GM18520 (cell line): ENCODE measurements around the gene CDK5RAP3.

ENCODE experiments used
- ATAC-seq: cut with Tn5 transposase; IDR thresholded peaks from one replicate; pipeline ENCODE4 v1.9.1; 2021; ENCODE audit not compliant: unreplicated experiment

The CDK5RAP3 gene

GRCh38 chr17:47948706-47949196 lies 22.2 kb upstream of the CDK5RAP3 start:
- ATAC-seq: no peak

DNA sequence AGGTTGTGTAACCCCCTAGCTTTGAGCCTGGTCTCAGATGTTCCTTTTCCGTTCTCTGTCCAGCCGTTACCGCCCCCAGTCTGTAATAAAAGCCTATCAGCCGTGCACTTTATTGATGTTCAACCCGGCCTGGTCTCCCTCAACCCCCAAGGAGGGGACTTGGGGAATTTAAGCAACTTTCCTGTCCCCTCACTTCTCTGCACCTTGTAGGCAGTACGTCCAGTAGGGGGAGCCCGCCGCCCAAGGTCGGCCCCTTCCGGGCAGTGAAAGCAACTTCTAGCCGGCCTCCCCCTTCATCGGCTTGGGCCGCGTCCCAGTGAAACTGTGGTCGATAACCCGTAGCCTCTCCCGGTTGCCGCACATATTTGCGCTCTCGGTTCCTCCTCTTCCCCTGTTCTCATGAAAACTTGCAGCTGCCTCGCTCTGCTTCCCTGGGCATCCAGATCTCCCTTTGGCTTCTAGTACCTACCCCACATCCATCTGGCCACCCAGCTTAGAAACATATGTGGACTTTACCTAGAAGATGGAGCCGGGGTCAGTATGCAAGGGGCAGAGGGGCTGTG lies 21.6 kb upstream of the CDK5RAP3 start:
- no peak for ATAC-seq

DNA sequence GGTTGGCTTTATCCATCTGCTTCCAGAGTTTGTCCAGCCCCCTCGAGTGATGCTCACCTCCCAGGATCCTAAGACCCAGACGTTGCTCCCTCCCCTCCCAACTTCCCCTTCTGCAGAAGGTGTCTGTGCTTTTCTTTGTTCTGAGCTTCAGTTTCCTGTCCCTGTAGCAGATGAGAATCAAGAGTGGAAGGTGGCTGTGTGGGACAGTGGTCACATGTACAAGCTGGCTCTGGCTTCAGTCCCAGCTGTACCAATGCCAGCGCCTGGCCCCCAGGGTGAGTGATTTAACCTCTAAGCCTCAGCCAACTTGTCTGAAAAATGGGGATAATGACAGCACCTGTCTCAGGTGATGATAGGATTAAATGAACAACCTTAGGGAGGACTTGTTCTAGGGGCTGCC lies 21.0 kb upstream of the CDK5RAP3 start:
- ATAC-seq: no peak

DNA sequence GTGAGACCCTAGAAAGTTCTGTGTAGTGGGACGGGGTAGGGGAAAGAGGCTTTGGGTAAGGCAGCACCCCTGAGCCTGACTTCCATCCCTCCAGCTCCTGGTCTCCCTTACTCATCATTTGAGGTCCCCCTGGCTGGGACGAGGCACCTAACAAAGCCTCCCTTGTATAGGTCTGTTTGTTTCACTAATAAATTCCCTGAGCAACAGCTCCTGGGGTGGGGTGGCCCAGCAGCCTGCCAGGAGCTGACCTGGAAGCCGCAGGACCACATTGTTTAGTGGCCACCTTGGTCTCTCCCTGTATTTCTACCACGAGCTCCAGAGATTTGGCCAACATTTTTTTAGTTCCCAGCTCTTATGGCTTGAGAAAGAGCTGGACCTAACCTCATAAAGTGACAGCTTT lies 20.5 kb upstream of the CDK5RAP3 start:
- no peak for ATAC-seq

- ATAC-seq: no peak
Measured at GRCh38 chr17:47952171-47953021, 18.5 kb upstream of the CDK5RAP3 start.

- ATAC-seq: no peak
Measured at GRCh38 chr17:47953909-47954308, 17.0 kb upstream of the CDK5RAP3 start.

GRCh38 chr17:47955497-47956461 lies 15.1 kb upstream of the CDK5RAP3 start:
- ATAC-seq: no peak

- no peak for ATAC-seq
Measured at GRCh38 chr17:47956791-47957590, 13.9 kb upstream of the CDK5RAP3 start.

DNA sequence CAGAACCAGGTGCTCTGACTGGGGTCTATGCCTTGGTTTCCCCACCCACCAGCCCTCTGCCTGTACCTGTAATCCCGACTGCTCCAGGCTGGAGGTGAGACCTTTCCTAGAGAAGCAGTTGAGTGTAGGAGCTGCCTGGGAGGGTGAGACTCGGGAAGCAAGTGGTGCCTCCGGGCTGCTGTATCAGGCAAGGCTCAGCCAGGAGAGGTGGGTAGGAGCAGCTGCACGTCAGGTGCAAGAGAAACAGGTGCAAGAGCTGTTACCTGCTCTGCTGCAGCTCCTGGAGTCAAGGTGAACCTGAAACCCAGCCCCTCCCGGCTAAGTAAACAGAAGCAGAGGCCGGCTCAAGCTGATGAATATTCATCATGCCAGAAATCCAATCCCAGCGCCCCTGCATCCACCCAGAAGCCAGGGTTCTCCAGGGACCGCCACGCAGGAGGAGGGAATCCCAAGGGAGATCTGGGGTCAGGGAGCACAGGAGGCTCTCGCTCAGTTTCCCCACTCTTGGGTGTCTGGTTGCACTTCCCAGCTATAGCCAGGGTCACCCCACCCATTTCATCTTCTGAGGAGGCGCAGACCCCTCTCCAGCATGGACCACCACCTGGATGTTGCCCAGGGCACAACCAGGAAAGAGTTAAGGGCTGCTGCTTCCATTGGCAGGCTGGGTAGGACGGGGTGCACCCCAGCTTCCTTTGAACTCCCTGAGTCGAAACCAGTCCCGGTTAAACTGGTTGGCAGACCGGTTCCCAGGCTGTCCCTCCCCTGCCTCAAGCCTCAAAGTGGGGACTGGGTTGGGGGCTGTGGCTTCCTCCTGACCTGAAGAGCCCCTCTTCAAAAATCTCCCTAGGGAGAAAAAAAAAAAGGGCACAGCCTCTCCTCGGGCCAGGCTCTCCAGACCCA lies 13.1 kb upstream of the CDK5RAP3 start, which contains the start of gene PRR15L:
TSS of gene PRR15L (minus strand) at position 293 of the 900 bp plus-strand sequence. CDS start 4,649 bp downstream, outside the sequence.
- ATAC-seq: no peak

DNA sequence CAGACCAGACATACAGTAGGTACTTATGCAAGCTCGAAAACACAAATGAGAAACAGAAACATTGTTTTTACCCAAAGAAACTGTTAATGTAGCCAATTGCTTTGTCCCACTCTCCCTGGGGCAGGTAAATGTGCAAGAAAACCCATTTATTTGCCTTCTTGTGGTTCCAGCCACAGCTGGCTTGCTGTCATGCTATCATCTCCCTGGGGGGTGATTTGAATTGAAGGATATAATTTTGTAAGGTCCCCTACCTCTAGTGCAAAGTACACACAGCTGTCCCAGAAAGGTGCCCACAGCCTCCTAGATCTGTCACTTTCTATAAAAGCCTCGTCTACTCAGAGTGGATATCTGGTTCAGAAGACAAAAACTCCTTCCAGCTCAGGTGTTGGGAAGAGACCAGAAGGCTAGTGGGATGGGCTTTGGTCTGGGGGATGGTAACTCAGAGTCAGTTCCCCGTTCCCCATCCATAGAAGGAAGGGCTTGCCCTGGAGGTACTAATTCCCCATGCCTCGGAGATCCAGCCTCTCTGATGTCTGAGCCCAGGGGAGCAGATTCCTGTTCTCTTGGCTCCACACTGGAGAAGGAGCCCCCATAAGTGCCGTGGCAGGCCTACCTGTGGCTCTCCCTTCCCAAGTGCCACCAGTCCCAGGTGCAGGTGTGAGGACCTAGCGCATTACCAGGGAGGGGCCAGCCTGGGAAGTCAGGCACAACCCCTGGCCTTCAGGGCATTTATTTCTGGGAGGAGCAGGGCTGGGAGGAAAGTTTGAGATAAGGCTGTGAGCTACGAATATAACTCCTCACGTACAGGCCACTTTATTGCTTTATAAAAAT lies 10.9 kb upstream of the CDK5RAP3 start:
- no peak for ATAC-seq

DNA sequence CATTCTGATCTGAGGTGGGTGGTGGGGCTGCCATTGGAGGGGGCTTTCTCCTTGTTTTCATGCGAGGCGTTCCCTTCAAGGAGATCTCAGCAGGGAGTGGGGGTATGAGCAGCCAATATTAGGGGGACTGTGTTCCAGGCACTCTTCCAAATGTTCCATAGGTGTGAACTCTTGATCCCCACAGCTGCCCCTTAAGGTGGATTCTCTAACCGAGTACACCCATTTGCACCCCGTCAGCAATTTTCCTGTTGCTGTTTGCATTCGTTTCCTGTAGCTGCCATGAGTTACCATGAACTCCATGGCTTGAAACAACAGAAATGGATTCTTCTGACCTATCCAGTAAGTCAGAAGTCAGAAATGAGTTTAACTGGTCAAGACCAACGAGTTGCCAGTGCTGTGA lies 9.5 kb upstream of the CDK5RAP3 start:
- no peak for ATAC-seq

DNA sequence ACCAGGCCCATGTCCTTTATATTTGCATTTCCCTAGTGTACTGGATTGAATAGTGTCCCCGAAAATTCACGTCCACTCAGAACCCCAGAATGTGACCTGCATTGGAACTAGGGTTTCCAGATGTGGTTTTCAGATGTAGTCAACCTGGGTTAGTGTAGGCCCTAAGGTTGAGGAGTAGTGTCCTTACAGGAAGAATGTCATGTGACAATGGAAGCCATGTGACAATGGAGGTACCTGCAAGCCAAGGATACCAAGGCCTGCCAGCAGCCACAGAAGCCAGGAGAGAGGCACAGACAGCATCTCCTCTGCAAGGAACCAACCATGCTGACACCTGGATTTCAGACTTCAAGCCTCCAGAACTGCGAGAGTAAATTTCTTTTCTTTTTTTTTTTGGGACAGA lies 8.0 kb upstream of the CDK5RAP3 start:
- no peak for ATAC-seq

GRCh38 chr17:47964856-47965255 lies 6.1 kb upstream of the CDK5RAP3 start:
- no peak for ATAC-seq

DNA sequence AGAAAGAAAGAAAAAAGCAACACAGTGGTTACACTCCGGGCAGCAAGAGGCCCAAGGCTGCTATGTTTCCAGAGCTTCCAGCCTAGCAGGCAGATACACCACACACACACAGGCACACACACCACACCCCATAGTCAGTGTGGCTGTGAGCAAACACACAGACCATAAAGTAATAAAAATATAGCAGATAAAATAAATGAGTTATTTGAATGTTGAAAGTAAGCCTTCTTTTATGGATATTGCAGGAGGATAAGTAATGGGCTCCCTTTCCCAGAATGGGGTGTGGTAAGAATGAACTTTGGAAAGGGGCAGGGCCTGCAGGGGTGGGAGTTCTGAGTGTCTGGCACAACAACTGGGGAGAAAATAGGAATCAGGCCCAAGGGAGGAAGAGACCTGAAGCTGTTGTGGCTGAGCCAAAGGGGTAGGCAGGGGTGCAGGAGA lies 4.8 kb upstream of the CDK5RAP3 start:
- no peak for ATAC-seq

DNA sequence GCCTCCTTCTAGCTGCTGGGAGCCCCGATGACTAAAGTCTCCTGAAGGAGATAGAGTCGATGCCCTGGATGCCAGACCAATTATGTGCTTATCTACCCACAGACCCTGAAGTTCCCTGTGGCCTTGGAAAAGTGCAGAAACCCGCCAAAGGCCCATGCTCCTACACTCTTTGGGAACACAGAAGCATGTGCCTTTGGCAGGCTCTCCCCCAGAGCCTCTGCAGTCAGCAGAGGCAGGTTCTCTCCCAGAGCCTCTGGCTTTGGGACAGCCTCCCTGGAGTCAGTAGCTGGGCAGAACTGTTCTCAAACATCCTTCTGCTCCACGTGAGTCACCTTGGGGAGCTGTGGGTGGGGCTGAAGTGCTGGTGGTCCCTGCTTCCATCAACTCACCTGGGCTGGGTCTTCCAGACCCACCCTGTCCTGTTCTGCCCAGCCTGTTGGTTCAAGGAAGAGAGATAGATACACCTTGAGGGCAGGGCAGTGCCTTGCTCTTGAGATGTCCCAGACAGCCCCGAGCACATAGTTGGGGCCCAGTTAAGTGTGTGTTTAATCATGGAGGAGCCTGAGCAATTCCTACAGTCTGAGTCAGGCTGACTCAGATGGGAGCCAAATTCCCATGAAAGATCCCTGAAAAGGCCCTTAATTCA lies 3.2 kb upstream of the CDK5RAP3 start:
- no peak for ATAC-seq

DNA sequence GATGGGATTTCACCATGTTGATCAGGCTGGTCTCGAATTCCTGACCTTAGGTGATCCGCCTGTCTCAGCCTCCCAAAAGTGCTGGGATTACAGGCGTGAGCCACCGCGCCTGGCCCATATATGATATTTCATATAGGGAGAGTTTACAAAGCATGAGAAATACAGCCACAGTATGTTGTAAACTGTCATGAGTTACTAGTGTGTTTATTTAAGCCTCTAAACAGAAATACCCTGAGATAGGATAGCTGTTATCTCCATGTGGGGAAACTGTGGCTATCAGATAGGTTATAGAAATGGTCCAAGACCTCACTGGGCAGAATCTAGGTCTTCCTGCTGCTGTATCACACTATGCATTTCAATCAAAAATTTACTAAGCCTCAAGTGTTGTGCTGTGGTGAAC lies 2.1 kb upstream of the CDK5RAP3 start:
- no peak for ATAC-seq

DNA sequence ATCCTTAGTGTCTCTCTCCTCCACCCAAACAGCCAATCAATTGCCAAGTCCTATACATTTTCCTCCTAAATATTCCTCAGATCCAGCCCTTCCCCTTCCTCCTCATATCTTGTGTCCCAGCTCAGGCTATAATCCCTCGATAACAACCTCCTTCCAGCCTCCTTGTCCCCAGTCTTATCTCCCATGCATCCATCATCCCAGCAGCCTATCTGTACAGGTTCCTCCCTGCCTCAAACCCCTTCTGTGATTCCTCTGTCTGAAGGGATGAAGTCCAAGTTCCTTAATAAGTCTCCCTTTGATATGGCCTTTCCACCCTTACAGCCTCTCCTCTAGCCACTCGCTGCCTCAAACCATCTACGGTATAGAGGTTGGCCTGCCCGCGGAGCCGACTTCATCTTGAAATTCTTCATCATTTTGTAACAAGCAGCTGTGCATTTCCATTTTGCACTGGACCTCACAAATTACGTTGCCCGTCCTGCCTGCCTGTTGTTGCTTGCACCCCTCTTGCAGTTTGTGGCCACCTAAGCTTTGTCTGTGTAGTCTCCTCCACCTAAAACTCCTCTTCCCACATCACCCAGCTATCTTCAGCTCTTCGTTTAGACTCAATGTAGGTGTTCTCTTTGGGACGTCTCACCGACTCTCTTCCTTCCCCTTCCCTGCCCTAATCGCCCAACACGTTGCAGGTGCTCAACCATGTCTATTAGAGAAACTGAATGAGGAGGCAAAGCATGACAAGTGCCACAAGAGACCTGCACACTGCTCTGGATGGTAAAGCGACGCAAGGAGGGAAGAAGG lies 786 bp upstream of the CDK5RAP3 start:
- no peak for ATAC-seq
